Choroid plexus epithelial cell (primary cell): Measurements from ENCODE around the gene MYO18B.

Experiments used
- DNase-seq: peaks from one replicate; pipeline ENCODE4 v3.0.0-alpha.2; 2010; ENCODE audit warnings: low read depth
- H3K4me3 ChIP-seq: 2 replicates; pipeline ENCODE4 v1.5.1; 2011; ENCODE audit warnings: low read depth, mild to moderate bottlenecking, control low read depth, low read length, moderate library complexity
- CTCF ChIP-seq: conservative IDR thresholded peaks from 2 replicates; pipeline ENCODE4 v1.5.1; 2011; ENCODE audit warnings: low read depth, mild to moderate bottlenecking, control low read depth, inconsistent platforms, low read length, moderate library complexity

Gene MYO18B, protein sequence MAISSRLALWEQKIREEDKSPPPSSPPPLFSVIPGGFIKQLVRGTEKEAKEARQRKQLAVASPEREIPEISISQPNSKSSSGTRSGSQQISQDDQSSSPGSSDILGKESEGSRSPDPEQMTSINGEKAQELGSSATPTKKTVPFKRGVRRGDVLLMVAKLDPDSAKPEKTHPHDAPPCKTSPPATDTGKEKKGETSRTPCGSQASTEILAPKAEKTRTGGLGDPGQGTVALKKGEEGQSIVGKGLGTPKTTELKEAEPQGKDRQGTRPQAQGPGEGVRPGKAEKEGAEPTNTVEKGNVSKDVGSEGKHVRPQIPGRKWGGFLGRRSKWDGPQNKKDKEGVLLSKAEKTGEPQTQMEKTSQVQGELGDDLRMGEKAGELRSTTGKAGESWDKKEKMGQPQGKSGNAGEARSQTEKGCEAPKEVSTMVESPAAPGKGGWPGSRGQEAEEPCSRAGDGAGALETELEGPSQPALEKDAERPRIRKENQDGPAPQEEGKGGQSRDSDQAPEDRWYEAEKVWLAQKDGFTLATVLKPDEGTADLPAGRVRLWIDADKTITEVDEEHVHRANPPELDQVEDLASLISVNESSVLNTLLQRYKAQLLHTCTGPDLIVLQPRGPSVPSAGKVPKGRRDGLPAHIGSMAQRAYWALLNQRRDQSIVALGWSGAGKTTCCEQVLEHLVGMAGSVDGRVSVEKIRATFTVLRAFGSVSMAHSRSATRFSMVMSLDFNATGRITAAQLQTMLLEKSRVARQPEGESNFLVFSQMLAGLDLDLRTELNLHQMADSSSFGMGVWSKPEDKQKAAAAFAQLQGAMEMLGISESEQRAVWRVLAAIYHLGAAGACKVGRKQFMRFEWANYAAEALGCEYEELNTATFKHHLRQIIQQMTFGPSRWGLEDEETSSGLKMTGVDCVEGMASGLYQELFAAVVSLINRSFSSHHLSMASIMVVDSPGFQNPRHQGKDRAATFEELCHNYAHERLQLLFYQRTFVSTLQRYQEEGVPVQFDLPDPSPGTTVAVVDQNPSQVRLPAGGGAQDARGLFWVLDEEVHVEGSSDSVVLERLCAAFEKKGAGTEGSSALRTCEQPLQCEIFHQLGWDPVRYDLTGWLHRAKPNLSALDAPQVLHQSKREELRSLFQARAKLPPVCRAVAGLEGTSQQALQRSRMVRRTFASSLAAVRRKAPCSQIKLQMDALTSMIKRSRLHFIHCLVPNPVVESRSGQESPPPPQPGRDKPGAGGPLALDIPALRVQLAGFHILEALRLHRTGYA (N-terminal part only)

GRCh38 chr22:25741692-25742626 is at the start of gene MYO18B:
Gene MYO18B, plus strand, starts transcription at chr22:25742188. Its CDS starts 18,905 bp downstream, at chr22:25761093.
- no peak for DNase-seq
- no peak for TF ChIP-seq CTCF
- H3K4me3 ChIP-seq: no peak within 1 kb of the TSS

DNA sequence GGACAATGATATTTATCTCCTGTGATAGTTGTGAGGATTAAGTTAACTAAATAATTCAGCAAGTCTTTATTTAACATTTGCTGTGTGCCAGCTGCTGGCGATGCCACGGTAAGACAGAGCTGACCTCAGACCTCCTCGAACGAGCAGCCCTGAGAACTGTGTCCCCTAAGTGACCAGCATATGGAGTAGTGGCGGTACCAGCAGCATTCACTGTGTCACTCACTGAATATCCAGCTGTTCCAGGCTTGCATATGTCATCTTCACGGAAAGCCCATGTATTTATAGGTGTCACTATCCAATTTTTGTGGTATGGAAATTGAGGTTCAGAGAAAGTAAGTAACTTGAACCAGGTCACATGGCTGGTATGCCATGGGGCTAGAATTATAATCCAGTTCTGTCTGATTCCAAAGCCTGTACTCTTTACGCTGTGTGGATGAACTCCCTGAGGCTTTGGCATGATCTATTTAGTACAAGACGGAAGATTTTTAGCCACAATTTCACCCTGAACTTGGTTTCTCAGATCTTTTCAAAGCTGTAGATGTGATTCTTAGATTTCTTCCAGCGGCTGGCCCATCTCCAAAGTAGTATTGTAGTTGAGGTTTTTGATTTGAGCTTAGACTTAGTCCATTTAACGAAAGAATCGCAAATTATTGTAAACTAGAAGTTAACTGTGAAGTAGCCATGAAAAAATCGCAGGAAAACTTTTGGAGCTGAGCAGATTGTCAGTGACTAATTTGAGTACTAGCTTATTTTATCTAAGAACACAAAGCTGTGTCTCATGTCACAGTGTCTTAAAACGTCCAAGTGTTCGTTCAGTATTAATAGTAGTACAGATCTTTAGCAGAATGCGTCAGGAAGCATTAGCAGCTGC is 49.4 kb upstream of the MYO18B start:
- no peak overlapping the region for H3K4me3 ChIP-seq
- no peak for TF ChIP-seq CTCF
- DNase-seq: no peak

- no peak overlapping the region for H3K4me3 ChIP-seq
- no peak for DNase-seq
- TF ChIP-seq CTCF: no peak
Measured at GRCh38 chr22:25693268-25693565, 48.8 kb upstream of the MYO18B start.

DNA sequence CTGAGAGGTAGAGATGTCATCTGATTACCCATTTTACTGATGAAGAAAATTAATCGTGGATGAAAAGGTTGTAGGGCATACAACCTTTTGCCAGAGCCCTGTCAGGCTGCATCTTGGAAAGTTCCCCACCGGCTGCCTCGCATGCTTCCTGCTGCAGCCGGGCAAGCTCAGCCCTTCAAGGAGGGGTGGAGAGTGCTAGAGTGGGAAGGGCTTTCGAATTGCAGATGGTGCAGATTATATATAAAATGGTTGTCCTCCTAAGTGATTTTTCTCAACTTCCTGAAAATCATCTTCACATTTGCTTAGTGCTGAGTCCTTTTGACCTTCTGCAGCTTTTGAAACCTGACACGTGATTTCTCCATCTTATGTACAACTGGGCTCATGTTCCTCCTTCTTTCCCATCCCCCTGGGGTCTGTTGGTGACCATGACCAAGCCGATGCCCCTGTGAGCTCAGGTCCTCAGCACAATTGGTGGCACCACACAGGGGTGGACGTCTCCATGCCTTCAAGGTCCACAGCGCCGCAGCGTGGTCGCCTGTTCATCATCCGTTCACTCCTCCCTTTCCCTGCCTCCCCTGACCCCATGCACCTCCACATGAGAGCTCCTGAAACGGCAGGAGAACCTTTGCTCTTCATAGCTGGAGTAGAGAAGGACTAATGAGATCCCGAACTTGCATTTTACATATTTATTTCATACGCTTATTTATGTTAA is 47.6 kb upstream of the MYO18B start:
- no peak for TF ChIP-seq CTCF
- no peak for DNase-seq
- H3K4me3 ChIP-seq: no peak overlapping the region

DNA sequence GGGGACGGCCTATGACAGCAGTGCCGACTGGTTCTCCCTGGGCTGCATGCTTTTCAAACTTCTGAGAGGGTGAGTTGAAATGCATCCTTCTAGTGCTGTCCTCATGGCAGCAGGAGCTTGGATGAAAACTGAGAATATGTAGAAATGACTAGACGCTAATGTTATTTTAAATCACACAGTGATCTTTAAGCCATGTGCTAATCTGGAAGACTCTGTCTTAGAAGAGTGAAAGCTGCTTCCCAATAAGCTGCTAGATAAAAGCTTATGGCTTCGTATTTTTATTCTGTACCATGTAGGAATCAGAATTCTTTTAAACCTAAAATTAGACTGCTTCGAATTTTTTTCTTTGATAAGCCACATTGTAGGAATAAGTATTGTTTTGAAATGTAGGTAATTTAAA is 46.8 kb upstream of the MYO18B start:
- no peak for DNase-seq
- H3K4me3 ChIP-seq: no peak overlapping the region
- no peak for TF ChIP-seq CTCF
